GM10266 (cell line): ENCODE data around the gene LRRC27.

ENCODE experiments used
- DNase-seq: peaks from one replicate; pipeline ENCODE4 v3.0.0; 2012; ENCODE audit errors: extremely low spot score
- TF ChIP-seq, protein P1 (sequence below): IDR thresholded peaks from 2 replicates; pipeline ENCODE4 v1.5.1; 2012; ENCODE audit warnings: mild to moderate bottlenecking, low read depth; ENCODE audit not compliant: control insufficient read depth, insufficient read depth; ENCODE audit errors: missing control alignments

Gene LRRC27

DNA sequence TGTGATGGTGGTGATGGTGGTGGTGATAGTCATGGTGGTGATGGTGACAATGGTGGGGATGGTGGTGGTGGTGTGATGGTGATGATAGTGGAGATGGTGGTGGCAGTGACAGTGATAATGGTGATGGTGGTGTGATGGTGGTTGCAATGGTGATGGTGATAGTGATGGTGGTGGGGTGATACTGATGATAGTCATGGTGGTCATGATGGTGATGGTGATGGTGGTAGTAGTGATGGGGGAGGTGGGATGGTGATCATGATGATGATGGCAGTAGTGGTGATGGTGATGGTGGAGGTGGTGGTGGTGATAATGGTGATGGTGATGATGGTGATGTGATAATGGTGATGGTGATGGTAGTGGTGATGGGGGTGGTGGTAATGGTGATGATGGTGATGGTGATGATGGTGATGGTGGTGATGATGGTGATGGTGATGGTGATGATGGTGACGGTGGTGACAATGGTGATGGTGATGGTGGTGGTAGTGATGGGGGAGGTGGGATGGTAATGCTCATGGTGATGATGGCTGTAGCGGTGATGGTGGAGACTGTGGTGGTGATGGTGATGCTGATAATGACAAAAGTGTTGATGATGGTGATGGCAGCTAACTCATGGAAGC lies 60.3 kb downstream of the LRRC27 start:
- DNase-seq, result no peak
- TF ChIP-seq, protein P1, sequence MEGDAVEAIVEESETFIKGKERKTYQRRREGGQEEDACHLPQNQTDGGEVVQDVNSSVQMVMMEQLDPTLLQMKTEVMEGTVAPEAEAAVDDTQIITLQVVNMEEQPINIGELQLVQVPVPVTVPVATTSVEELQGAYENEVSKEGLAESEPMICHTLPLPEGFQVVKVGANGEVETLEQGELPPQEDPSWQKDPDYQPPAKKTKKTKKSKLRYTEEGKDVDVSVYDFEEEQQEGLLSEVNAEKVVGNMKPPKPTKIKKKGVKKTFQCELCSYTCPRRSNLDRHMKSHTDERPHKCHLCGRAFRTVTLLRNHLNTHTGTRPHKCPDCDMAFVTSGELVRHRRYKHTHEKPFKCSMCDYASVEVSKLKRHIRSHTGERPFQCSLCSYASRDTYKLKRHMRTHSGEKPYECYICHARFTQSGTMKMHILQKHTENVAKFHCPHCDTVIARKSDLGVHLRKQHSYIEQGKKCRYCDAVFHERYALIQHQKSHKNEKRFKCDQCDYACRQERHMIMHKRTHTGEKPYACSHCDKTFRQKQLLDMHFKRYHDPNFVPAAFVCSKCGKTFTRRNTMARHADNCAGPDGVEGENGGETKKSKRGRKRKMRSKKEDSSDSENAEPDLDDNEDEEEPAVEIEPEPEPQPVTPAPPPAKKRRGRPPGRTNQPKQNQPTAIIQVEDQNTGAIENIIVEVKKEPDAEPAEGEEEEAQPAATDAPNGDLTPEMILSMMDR, result no peak

DNA sequence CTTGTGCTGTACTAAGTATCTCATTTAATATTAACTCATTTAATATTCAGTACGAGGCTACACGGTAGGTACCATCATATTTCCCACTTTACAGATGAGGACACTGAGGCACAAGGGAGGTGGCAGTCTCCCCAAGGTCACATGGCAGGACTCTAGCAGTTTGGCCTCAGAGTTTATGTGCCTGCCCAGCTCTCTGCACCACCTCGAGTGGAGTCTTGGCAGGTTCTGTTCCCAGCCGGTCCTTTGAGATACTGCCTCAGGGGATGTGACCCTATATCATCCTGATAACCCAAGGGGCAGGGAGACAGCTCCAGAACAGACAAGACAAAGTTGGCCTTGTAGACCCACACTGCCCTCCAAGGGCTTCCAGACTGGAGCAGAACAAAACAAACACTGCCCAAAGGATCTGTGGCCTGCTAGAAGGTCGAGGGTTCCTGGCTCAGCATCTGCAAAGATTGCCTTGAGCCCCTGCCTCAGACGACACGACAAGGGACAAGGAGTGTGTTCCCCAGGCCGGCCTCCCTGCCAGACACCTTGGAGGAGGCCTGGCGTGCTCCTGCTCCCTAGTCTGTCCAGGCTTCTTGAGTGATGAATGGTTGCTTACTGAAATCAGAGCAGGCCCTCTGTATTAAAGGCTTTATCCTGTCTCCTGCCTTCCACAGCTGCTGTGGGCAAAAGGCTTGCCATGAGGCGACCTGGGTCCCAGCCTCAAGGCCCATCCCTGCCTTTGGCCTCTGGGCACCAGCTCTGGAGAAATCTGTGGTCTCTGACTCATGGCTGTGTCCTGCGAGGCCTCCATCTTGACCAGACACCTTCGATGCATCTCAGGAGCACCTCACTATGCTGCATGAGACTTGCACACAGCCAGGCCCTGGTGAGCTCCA lies 61.1 kb downstream of the LRRC27 start:
- TF ChIP-seq, protein P1, result no peak
- no peak for DNase-seq

DNA sequence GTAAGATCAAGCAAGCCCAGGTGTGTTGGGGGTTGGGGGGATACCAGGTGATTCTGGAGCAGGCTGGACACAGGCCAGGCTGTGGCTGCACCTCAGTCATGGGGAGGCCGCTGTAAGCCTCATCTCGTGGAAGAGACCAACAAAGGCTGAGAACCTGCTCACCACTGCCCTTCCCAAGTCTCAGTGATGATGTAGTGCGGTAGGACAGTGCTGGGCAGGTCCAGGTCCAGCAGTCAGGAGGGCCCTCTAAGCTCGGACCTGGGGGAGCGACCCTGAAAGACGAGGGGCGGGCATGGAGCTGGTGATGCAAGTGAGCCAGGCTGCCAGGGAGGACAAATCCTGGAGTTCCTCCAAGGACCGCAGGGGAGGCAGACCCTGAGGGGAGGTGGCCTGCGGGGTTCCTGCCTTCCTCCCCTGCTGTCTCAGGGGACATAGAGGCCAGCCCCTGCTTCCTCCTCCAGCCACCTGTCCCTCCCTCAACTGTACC lies 61.7 kb downstream of the LRRC27 start:
- TF ChIP-seq, protein P1, result no peak
- no peak for DNase-seq

DNA sequence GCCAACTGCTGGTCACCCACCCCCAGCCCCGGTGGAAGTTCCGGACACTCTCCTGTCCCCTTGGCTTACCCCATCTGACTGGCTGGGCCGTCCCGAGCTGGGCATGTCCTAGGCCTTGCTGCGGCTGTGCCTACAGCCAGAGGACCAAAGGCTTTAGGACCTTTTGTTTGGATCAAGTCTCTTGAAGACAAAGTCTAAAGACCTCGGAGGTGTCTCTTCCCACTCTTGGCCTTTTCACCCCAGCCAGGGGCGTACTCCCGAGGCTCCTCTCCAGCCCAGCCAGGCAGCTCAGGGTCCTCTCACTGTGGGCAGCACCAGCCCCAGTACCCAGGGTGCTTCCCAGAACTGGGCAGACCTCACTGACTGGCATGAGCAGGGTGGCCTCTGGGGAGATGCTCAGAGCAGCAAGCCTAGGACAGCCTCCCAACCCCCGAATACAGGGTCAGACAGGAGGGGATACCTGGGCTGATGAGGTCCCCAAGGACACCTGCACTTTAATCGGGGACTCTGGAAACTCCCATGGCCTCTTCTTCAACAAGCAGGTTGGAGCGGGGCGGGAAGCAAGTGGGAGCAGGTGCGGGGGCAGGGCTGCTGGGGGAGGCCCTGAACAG lies 62.3 kb downstream of the LRRC27 start:
- TF ChIP-seq, protein P1, result no peak
- no peak for DNase-seq

DNA sequence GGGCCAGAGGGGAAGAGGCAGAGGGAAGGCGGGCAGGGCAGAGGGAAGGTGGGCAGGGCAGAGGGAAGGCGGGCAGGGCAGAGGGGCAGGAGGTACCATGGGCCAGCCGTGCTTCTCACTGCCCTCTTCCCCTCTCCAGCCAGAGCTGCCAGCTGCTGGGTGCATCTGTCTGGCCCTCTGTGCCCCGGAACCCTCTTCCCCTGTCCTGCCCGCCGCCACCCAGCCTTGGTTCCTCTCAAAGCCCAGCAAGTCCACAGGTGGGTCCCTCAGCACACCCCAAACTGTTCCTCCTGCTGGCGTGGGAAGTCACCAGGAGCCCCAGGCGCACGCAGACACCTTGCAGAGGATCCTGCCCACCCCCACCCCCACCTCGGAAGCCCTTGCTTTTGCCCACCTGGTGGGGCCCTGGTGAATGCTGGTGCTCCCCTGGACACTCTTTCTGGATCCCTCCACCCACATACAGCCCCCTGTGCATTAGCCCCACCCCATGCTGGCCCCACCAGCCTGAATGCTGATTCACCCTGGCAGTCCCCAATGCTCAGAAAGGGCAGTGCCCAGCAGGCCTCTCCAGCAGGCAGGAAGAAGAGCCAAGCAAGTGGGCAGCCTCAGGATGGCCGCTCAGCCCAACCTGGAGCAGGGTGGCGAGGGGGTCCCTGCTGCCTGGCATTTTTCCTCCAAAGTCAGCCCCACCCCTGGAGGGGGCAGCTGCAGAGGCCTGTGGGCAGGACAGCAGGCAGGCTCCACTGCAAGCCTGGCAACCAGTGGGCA lies 63.1 kb downstream of the LRRC27 start:
- TF ChIP-seq, protein P1, result no peak
- no peak for DNase-seq

DNA sequence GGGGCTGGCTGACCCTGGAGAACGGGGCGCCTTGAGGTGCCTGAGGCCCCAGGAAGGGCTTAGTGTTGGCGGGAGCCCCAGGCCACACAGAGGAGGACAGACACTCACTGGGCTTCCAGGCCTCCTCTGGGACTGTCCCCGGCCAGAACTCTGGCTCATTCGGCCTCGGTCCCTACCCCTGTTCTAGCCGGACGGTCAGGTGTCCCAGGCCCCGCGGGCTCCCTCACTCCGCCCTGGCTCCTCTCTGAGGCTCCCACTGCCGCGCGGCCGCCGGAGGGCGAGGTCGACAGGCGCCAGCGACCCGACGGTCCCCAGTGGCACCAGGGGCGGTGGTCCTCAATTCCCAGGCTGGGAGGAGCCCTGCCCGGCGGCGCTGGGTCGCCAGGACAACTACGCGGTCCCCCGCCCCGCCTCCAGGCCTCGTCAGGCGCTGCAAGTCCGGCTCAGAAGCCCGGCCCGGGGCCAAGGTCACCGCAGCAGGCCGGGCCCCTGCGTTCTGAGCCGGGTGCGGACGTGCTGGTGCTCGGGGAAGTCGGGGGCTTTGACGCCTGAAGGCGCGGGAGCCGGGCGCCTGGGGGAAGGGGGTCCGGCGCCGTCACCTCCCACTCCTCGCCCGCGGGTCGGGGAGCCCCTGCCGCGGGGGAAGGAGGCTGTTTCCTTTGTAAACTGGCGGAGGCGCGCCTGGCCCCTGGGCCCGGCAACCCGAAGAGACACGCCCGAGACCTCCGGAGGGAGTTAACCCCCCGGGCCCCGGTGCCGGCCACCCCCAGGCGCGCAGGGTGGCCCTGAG lies 63.9 kb downstream of the LRRC27 start:
- DNase-seq, result no peak
- TF ChIP-seq, protein P1, result no peak
